ENCODE measurements around the gene FHIT. TPM values are rescaled to one million over a fixed set of nuclear protein-coding genes. Genes with fewer than 3 reads are reported as not detected.

The FHIT gene
- total RNA-seq, 2 experiments from 2014 or later, result 86.0 to 90.6 TPM

DNA sequence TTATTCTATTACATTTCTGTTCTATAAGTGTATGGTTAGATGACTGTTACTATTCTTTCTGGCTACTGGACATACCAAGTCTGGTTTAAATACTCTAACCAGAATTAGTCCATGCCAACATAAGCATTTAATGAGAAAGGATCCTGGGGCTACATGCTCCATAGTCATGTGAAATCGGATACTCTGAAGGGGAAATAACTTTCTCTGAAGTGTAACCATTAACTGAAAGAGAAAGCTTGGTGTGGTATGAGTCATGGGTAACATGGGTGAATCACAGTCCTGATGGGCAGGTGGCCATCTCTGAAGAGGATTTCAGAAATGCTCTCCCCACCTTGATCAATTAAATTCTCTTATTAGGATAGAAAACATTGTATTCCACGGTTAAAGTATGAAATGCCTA is 69.4 kb downstream of the FHIT start:
- intact Hi-C loops (cut with DNase I, micrococcal nuclease), result no loop called here
- CTCF ChIA-PET, result no interaction called here
- Histone ChIP-seq H3K36me3 (ENCODE audit: insufficient read depth, low read length) (no peaks in the 10 kb centered on the region), H3K27me3 (ENCODE audit: control insufficient read depth in 1 of 2, insufficient read depth in 2 of 2, low read length in 2 of 2) (no peaks in the 10 kb centered on the region), H3K9me3 (ENCODE audit: control insufficient read depth in 1 of 2, insufficient read depth in 1 of 2, low read length in 2 of 2) (no peaks in the 10 kb centered on the region), H3K4me1 (ENCODE audit: insufficient read depth, low read length) (no peaks in the 10 kb centered on the region), H3K4me3 (ENCODE audit: low read length) (no peak overlapping the region), H3K27ac (ENCODE audit: low read depth in 1 of 2, low read length in 2 of 2) (no peak overlapping the region)
- Mint-ChIP-seq H3K4me3 (no peak overlapping the region), H3K4me1 (ENCODE audit: low read depth) (no peaks in the 10 kb centered on the region), H3K36me3 (ENCODE audit: low read depth) (no peaks in the 10 kb centered on the region), H3K27ac (no peak overlapping the region), H3K27me3 (no peaks in the 10 kb centered on the region), H3K9me3 (no peaks in the 10 kb centered on the region)
- ATAC-seq (ENCODE audit: poor library complexity) (no peak), DNase-seq (peak in 1 of 14 experiments; percentile 1)
- TF ChIP-seq, protein P1, sequence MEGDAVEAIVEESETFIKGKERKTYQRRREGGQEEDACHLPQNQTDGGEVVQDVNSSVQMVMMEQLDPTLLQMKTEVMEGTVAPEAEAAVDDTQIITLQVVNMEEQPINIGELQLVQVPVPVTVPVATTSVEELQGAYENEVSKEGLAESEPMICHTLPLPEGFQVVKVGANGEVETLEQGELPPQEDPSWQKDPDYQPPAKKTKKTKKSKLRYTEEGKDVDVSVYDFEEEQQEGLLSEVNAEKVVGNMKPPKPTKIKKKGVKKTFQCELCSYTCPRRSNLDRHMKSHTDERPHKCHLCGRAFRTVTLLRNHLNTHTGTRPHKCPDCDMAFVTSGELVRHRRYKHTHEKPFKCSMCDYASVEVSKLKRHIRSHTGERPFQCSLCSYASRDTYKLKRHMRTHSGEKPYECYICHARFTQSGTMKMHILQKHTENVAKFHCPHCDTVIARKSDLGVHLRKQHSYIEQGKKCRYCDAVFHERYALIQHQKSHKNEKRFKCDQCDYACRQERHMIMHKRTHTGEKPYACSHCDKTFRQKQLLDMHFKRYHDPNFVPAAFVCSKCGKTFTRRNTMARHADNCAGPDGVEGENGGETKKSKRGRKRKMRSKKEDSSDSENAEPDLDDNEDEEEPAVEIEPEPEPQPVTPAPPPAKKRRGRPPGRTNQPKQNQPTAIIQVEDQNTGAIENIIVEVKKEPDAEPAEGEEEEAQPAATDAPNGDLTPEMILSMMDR (IDR thresholded peaks at IDR 0.05), result no peak
- POLR2A ChIA-PET, result no interaction called here

DNA sequence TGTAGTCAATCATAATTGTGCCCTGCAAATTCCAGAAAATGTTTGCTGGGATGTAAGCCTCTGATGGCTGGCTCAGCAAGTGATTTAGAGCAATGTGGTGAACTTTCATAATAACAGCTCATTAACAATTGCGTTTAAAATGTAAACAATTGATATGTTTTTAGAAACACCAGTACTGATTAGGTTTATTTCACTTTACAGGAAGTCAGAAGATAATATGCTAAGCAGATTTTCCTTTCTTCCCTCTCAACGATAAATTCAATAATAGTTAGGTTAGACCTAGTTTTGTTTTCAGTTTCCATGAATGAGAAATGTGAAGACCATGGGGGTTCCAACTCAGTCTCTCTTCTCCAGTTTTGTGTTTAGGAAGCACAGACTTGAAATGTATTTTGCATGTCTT is 71.0 kb downstream of the FHIT start:
- Histone ChIP-seq H3K4me3 (ENCODE audit: low read length) (no peak overlapping the region), H3K36me3 (ENCODE audit: insufficient read depth, low read length) (no peaks in the 10 kb centered on the region), H3K4me1 (ENCODE audit: insufficient read depth, low read length) (no peaks in the 10 kb centered on the region), H3K9me3 (ENCODE audit: control insufficient read depth in 1 of 2, insufficient read depth in 1 of 2, low read length in 2 of 2) (no peaks in the 10 kb centered on the region), H3K27ac (ENCODE audit: low read depth in 1 of 2, low read length in 2 of 2) (no peak overlapping the region), H3K27me3 (ENCODE audit: control insufficient read depth in 1 of 2, insufficient read depth in 2 of 2, low read length in 2 of 2) (no peaks in the 10 kb centered on the region)
- Mint-ChIP-seq H3K4me3 (no peak overlapping the region), H3K36me3 (ENCODE audit: low read depth) (no peaks in the 10 kb centered on the region), H3K27me3 (no peaks in the 10 kb centered on the region), H3K27ac (no peak overlapping the region), H3K9me3 (no peaks in the 10 kb centered on the region), H3K4me1 (ENCODE audit: low read depth) (no peaks in the 10 kb centered on the region)
- ChIA-PET CTCF (no interaction called here), POLR2A (no interaction called here)
- no peak for ATAC-seq (ENCODE audit: poor library complexity)
- DNase-seq, result no peak
- TF ChIP-seq, protein P1 (IDR thresholded peaks at IDR 0.05), result no peak
- intact Hi-C loops (cut with DNase I, micrococcal nuclease), result no loop called here

DNA sequence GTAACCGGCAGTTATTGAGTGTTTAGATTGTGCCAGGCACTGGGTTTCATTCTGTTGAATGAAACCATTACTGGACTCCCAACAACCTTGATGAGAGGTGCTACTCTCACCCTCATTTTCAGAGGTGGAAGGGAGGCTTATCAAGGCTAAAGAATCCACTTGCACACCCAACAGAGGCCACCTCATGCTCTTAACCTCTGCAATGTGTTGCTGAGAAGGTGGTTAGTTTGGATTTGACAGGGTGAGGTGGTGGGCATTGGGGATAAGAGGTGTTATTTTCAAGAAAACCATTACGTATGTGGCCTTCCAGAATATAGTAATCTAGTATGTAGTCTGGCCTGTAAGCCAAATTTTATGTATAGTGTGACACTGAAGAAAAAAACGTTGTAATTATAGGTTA is 73.1 kb downstream of the FHIT start:
- ATAC-seq (ENCODE audit: poor library complexity) (no peak), DNase-seq (no peak)
- H3K36me3 ChIP-seq (ENCODE audit: insufficient read depth, low read length), result no peaks in the 10 kb centered on the region
- Mint-ChIP-seq H3K9me3 (no peaks in the 10 kb centered on the region), H3K27me3 (no peaks in the 10 kb centered on the region), H3K4me3 (no peak overlapping the region), H3K36me3 (ENCODE audit: low read depth) (no peaks in the 10 kb centered on the region), H3K4me1 (ENCODE audit: low read depth) (no peaks in the 10 kb centered on the region), H3K27ac (no peak overlapping the region)
- CTCF ChIA-PET, result no interaction called here
- no peaks in the 10 kb centered on the region for H3K4me1 ChIP-seq (ENCODE audit: insufficient read depth, low read length)
- TF ChIP-seq, protein P1 (IDR thresholded peaks at IDR 0.05), result no peak
- H3K27ac ChIP-seq (ENCODE audit: low read depth in 1 of 2, low read length in 2 of 2), result no peak overlapping the region
- no peaks in the 10 kb centered on the region for H3K9me3 ChIP-seq (ENCODE audit: control insufficient read depth in 1 of 2, insufficient read depth in 1 of 2, low read length in 2 of 2)
- POLR2A ChIA-PET, result no interaction called here
- H3K27me3 ChIP-seq (ENCODE audit: control insufficient read depth in 1 of 2, insufficient read depth in 2 of 2, low read length in 2 of 2), result no peaks in the 10 kb centered on the region
- intact Hi-C loops (cut with DNase I, micrococcal nuclease), result no loop called here
- no peak overlapping the region for H3K4me3 ChIP-seq (ENCODE audit: low read length)

Data from CD4-positive, alpha-beta T cell (primary cell).